OCI-LY3 (cell line): ENCODE data around the gene CHL1.

ENCODE experiments used
- H2AFZ ChIP-seq: fragments of 200-600, 300-600 bp; shearing (Covaris generic); 2 replicates; pipeline ENCODE4 v1.6.0; 2014; ENCODE audit warnings: antibody characterized with exemption, low read depth, low read length
- H3K27ac ChIP-seq: fragments of 200-600, 300-600 bp; sonication (generic); 2 replicates; pipeline ENCODE4 v1.5.1; 2014; ENCODE audit warnings: mild to moderate bottlenecking, low read length, moderate library complexity, mixed read lengths
- H3K27me3 ChIP-seq: fragments of 200-600, 300-600 bp; sonication (generic); 2 replicates; pipeline ENCODE4 v1.6.1; 2014; ENCODE audit warnings: low read depth, low read length, mixed read lengths
- H3K36me3 ChIP-seq: fragments of 200-600, 300-600 bp; sonication (generic); replicated peaks from 2 replicates; pipeline ENCODE3; 2014; ENCODE audit warnings: low read depth, low read length, mixed read lengths
- H3K4me1 ChIP-seq: fragments of 300-600, 200-600 bp; sonication (generic); 2 replicates; pipeline ENCODE4 v1.6.1; 2014; ENCODE audit warnings: low read length, mixed read lengths
- H3K4me2 ChIP-seq: fragments of 200-600, 300-600 bp; sonication (generic); 2 replicates; pipeline ENCODE4 v1.6.1; 2014; ENCODE audit warnings: low read length, mixed read lengths
- H3K4me3 ChIP-seq: fragments of 300-600, 200-600 bp; sonication (generic); 2 replicates; pipeline ENCODE4 v1.5.1; 2014; ENCODE audit warnings: antibody characterized with exemption, mild to moderate bottlenecking, low read length, moderate library complexity
- H3K79me2 ChIP-seq: fragments of 300-600, 200-600 bp; shearing (Covaris generic); 2 replicates; pipeline ENCODE4 v1.6.1; 2014; ENCODE audit warnings: mild to moderate bottlenecking, low read length, mixed read lengths
- H3K9ac ChIP-seq: fragments of 300-600, 200-600 bp; shearing (Covaris generic); 2 replicates; pipeline ENCODE4 v1.6.0; 2014; ENCODE audit warnings: mild to moderate bottlenecking, low read length, moderate library complexity
- H3K9me3 ChIP-seq: fragments of 200-600, 300-600 bp; shearing (Covaris generic); 2 replicates; pipeline ENCODE4 v1.6.1; 2014; ENCODE audit warnings: low read length, mixed read lengths; ENCODE audit not compliant: insufficient read depth
- H4K20me1 ChIP-seq: fragments of 200-600, 300-600 bp; sonication (generic); 2 replicates; pipeline ENCODE4 v1.6.1; 2016; ENCODE audit warnings: low read length, mixed read lengths; ENCODE audit not compliant: insufficient read depth
- CTCF ChIP-seq: fragments of 200-600, 300-600 bp; sonication (generic); IDR thresholded peaks from 2 replicates; pipeline ENCODE4 v1.5.1; 2014; ENCODE audit warnings: antibody characterized with exemption, low read length, low read depth
- EZH2phosphoT487 ChIP-seq: fragments of 200-600 bp; shearing (Covaris generic); IDR thresholded peaks from 2 replicates; pipeline ENCODE4 v1.6.1; 2018; ENCODE audit warnings: antibody characterized with exemption, mixed run types, low read depth

CHL1 gene

GRCh38 chr3:377158-377561 is 180.6 kb downstream of the CHL1 start:
- Histone ChIP-seq H3K4me2 (peak overlapping the region; percentile 58), H3K4me3 (peak overlapping the region; percentile 49), H3K9me3 (no peaks in the 10 kb centered on the region), H3K27ac (no peak overlapping the region), H2AFZ (no peak overlapping the region), H3K9ac (no peak overlapping the region), H3K27me3 (no peaks in the 10 kb centered on the region), H3K79me2 (no peaks in the 10 kb centered on the region), H3K4me1 (peaks cover 23% of the 10 kb centered on the region), H3K36me3 (no peaks in the 10 kb centered on the region), H4K20me1 (no peaks in the 10 kb centered on the region)
- TF ChIP-seq EZH2phosphoT487 (no peak), CTCF (peak; percentile 77)

- Histone ChIP-seq H2AFZ (no peak overlapping the region), H3K9ac (no peak overlapping the region), H3K4me2 (no peak overlapping the region), H3K79me2 (no peaks in the 10 kb centered on the region), H3K36me3 (no peaks in the 10 kb centered on the region), H3K27ac (no peak overlapping the region), H3K4me3 (no peak overlapping the region), H3K27me3 (no peaks in the 10 kb centered on the region), H3K9me3 (no peaks in the 10 kb centered on the region), H4K20me1 (no peaks in the 10 kb centered on the region), H3K4me1 (peaks cover 6% of the 10 kb centered on the region)
- TF ChIP-seq EZH2phosphoT487 = no peak
- no peak for TF ChIP-seq CTCF
Observed at GRCh38 chr3:380801-381200, 184.2 kb downstream of the CHL1 start.

- H3K4me2 ChIP-seq = no peak overlapping the region
- TF ChIP-seq EZH2phosphoT487 (no peak), CTCF (no peak)
- H3K36me3 ChIP-seq = no peaks in the 10 kb centered on the region
- no peak overlapping the region for H3K9ac ChIP-seq
- no peak overlapping the region for H3K4me3 ChIP-seq
- no peaks in the 10 kb centered on the region for H3K9me3 ChIP-seq
- no peaks in the 10 kb centered on the region for H4K20me1 ChIP-seq
- no peaks in the 10 kb centered on the region for H3K27me3 ChIP-seq
- H3K4me1 ChIP-seq = no peaks in the 10 kb centered on the region
- no peak overlapping the region for H3K27ac ChIP-seq
- no peaks in the 10 kb centered on the region for H3K79me2 ChIP-seq
- no peak overlapping the region for H2AFZ ChIP-seq
Observed at GRCh38 chr3:385151-385550, 188.6 kb downstream of the CHL1 start.

GRCh38 chr3:394775-395174 is 198.2 kb downstream of the CHL1 start:
- H3K9me3 ChIP-seq = no peaks in the 10 kb centered on the region
- H3K4me2 ChIP-seq = no peak overlapping the region
- H3K27me3 ChIP-seq = no peaks in the 10 kb centered on the region
- no peak overlapping the region for H3K4me3 ChIP-seq
- no peaks in the 10 kb centered on the region for H3K79me2 ChIP-seq
- no peak overlapping the region for H3K9ac ChIP-seq
- no peaks in the 10 kb centered on the region for H3K36me3 ChIP-seq
- H2AFZ ChIP-seq = no peak overlapping the region
- TF ChIP-seq EZH2phosphoT487 = no peak
- no peak for TF ChIP-seq CTCF
- H4K20me1 ChIP-seq = no peaks in the 10 kb centered on the region
- no peaks in the 10 kb centered on the region for H3K4me1 ChIP-seq
- no peak overlapping the region for H3K27ac ChIP-seq
